SHP77 treated with DMSO at 0.1 percent for 48 hours (cell line): Measurements from ENCODE around the gene PDIA6.
"Not testable (repeated sequence)": the region's sequence is repeated elsewhere in the genome, so short reads cannot be mapped to it uniquely, and the experiment has no call there.

ENCODE experiments used
- DNase-seq: peaks from one replicate; lab custom pipeline; 2025; lab: John Stamatoyannopoulos, UW

Gene PDIA6

DNA sequence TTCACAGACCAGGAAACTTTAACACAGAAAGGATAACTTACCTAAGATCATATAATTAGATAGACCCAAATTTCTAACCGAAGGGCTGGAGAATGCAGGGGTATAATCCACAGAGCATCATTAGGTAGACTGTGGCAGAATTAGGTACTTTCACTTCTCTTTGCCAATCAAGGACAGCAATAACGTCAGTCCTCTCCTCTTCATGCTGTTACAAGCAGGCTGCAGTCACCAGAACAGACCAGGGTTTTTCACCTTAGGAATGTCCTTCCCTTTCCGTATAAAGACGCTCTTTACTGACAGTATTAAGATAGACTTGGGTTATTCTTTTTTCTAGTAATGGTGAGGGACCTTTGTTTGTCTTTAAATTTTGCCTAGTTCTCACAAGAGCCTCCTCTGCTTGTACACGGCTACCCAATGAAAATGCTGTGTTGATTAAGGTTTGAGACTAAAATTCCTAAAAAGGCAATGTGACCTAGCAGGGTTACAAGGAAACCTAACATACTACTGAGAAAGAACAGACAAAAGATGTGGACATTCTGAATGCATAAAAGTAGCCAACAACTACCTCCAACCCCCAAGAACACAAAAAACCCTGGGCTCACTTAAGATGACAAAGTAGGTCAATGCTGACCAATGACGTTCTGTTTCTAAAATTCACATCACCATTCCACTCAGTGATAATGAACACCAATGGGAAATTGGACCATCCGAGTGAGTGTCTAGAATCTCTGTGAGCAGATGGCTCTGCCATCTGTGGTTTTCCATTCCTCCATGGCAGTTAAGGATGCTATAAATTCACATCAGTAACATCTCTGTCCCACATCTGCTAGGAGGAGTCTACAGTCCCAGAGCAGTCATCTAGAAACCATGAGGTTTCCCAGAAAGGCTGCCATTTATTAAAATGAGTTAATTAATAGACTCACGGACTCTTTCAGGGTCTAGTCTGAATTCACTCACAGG lies 2.1 kb downstream of the PDIA6 start:
- DNase-seq = no peak

DNA sequence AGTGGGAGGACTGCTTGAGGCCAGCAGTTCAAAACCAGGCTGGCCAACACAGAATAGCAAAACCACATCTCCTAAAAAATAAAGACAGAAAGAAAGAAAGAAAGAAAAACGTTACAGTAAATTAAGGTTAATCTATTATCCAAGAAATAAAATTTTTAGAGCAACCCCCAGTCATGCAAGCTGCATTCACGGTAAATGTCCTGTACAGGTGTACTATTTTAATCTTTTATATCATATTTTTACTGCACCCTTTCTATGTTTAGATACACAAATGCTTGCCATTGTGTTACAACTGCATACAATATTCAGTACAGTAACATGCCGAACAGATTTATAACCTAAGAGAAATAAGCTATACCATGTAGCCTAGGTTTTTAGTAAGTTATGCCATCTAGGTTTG lies 6.0 kb downstream of the PDIA6 start:
- DNase-seq = no peak

DNA sequence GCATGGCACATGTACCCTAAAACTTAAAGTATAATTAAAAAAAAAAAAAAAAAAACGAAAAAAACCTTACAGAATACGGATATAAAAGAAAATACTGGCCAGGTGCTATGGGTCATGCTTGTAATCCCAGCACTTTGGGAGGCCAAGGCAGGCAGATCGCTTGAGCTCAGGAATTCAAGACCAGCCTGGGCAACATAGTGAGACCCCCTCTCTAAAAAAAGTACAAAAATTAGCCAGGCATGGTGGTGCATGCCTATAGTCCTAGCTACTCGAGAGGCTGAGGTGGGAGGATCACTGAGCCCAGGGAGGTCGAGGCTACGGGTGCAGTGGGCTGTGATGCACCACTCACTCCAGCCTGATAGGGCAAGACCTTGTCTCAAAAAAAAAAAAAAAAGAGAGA lies 6.6 kb downstream of the PDIA6 start:
- DNase-seq = not testable (repeated sequence)

DNA sequence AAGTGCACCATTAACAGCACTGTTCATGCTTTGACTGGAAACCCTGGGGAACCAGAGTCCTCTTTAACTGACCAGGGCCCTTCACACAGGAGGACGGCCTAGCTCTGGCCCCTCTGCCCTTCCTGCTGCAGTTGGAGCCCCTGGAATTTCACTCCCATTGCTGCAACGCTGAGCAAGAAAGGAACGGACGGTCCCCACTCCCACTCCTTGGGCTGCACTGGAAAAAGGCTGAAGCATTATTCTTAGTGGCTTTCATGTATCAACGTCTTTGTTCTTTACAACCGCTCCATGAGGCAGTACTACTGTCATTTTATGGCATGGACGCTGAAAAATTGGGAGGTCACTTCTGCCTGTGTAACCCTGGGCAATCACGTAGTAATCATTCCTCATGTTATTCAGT lies 9.9 kb downstream of the PDIA6 start:
- DNase-seq = no peak

DNA sequence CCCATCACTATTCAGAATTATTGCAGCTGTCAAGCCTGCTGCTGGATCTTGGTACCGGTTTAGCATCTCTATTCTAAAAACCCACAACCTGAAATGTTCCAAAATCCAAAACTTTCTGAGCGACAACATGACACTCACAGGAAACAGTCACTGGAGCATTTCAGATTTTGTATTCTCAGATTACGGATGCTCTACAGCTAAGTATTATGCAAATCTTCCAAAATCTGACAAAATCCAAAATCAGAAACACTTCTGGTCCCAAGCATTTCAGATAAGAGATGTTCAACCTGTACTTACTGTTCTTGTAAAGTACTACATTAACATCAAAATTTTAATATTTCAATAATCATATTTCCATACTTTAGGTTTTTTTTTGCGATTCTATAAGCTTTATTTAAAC lies 12.4 kb downstream of the PDIA6 start:
- DNase-seq = no peak

DNA sequence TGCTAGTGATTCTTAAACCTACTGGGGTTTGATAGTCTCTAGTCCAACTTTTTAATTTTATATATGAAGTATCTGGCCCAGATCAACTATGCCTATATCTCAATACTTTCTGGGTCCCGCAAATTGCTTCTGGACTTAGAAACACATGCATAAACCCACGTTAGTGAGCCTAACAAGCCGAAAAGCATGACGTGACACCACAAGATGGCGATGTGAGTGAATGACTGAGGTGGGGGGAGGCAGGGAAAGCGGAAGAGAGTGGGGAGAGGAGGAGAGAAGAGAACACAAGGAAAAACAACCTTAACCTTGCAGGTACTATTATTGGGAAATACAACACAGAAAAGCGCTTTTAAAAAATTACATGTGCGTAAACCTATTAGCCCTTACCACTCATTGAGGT lies 13.8 kb downstream of the PDIA6 start:
- DNase-seq = no peak

DNA sequence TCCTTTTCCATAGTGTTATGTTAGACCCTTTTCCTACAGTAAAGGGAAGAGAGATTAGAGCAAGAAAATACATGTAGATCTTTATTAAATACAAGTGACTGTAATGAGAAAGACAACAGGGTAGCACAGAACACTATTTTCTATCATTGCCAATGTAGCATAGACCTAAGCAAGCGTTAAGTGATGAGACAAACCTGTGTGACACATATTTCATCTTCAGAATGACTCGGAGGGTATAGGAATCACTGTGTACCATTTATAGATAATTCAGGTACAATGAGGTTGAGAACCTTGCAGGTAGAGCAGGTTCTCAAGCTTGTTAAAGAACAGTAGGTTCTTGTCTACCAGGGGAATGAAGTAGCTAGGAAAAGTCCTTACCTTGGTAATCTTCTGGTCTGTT lies 15.9 kb downstream of the PDIA6 start:
- no peak for DNase-seq

DNA sequence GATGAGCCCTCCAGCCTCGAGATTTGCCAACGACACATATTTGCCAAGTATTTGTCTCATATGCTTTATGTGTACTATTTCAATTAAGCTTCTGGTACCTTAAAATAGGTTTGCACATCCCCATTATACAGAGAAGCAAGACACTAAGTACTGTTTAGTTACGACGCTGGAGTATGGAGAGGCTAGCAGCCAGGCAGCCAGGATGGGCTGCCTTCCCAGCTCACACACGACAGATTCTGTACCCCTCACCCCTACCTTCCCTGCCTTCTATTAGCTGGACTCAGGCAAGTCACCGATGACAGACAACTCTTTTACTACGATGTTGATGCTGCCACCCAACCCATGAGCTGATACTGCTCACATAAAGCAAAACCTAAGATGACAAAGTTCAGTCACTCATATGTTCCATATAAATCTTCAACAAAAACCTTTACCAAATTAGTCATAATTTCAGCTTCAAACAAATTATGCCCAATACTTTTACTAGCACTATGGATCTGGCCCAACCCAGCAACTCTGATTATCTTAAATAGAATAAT lies 17.0 kb downstream of the PDIA6 start:
- no peak for DNase-seq

DNA sequence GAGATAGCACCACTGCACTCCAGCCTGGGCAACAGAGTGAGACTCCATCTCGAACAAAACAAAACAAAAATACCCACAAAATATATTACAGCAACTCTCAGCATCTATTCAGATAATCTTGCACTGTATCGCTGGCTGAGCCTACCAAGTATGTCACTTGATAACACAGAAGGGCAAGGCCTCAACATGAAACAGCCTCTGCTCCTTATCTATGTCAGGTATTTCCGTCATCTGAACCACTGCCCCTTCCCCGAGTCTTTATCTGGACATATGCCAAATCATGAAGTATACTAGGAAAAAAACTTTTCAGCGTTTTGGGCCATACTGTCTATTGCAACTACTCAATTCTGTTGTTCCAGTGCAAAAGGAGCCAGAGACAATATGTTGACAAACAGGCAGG lies 17.7 kb downstream of the PDIA6 start:
- DNase-seq = no peak

DNA sequence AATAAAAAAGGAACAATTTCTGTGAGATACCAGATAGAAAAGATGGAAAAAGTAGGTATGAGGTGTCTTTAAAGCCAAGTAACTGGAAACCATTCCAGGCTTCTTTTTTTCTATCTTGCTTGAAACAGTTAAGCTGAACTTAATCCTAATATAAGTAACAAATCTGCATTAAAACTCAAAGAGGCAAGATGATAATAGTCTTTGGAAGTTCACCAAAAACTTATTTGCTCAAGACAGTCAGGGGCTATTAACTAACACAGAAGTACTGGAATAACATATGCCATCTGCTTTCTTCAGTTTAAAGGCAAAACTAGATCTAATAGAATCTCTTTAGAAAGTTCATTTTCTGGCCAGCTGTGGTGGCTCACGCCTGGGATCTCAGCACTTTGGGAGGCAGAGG lies 18.8 kb downstream of the PDIA6 start:
- no peak for DNase-seq

DNA sequence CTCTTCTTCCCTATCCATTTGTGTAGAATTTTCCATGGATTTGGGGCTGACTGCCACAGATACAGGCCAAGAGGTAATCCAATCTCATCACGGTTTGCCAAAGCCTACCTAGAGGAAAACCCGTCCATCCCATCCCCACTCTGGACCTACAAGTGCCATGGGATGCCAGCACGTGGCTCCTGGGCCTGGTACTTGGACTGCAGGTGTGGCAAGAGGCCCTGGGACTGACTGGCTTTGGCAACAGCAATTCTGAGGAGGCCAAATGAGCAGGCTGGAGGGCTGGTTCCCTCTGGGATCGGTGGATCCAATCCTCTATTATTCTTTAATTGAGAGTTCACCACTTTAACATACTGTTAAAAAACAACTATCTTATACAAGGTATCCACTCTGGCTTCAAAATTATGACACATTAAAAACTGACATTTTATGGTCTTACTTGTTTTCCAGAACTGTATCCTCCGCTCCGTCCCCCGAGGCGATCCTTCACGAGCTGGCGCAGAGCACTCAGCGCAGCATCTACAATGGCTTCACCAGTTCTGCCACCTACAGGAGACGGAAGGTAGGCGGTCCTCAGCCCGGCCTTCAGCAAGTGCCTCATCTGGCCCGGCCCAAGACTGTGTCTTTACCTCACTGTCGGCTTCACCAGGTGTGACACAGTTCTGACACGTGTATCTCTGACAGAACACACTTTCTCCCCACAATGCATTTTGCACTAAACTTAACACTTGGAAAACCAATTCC lies 19.8 kb downstream of the PDIA6 start:
- DNase-seq = no peak

DNA sequence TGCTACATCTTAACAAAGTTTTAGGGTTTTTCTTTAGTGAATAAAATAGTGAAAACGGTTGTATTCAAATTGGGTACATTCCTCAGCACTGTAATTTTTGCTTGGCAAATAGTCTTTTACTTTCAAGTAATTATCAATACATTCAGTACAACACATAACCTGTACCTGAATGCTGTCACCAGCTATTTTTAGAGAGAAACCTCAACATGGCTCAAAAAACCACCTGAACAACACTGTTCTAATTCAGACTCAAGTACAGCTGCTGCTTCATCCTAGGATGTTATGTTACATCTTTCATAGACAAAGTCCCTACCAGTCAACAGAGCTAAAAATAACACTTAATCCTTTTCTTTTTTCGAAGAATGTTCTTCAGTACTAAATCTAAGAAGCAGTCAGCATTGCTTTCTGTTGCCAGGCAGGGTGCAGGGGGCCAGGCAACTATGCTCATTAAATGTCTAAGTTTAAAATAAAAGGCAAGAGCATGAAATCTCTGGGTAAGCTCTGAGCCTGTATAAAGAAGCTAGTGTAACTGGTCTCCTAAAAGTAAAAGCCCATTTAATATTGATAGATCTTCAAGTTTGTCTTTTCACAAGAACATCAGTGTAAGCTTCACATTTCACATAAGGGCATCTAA lies 20.5 kb downstream of the PDIA6 start:
- DNase-seq = no peak

DNA sequence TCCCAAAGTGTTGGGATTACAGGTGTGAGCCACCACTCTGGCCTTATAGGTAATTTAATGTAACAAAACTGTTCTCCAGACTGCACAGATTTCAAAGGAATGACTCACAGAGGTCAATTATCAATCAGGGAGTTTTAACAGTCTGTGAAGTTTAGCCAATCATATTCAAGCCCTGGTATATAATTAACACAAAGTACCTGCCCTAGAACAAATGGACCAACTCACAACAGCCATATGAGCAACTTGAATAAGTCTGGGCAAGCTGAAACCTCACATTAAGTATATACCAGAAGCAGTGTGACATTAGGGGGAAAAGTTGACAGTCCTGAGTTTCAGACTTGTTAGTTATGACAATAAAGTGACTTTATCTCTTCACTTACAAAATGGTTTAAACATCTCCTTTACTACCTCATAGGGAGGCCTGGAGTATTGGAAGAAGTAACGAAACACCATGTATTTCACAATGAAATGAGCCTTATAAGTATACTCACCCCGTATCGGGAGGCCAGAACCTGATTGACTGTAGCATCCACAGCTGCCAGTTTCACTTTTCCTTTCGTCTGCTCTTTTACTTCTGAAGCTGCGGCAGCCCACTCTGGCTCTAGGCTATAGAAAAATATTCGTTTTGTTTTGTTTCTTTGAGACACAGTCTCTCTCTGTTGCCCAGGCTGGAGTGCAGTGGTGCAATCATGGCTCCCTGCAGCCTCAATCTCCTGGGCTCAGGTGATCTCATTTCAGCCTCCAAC lies 22.2 kb downstream of the PDIA6 start:
- no peak for DNase-seq

DNA sequence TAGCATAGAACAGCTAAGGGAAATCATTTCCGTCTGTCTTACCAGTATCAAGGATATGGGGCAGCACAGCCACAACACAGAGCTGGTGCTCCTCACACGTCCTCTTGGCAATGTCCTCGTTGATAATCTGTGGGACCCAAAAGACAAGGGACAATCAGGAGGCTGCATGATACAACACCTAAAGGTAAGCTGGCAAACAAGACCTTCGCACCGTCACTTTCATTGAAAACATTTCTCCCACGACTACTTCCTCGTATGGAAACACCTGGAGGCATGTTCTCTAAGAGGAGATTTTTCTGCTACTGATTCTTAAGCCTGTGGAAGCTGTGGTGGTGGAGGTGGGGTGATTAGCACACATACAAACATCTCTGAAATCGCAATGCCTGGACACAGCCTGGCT lies 23.7 kb downstream of the PDIA6 start:
- DNase-seq = no peak

DNA sequence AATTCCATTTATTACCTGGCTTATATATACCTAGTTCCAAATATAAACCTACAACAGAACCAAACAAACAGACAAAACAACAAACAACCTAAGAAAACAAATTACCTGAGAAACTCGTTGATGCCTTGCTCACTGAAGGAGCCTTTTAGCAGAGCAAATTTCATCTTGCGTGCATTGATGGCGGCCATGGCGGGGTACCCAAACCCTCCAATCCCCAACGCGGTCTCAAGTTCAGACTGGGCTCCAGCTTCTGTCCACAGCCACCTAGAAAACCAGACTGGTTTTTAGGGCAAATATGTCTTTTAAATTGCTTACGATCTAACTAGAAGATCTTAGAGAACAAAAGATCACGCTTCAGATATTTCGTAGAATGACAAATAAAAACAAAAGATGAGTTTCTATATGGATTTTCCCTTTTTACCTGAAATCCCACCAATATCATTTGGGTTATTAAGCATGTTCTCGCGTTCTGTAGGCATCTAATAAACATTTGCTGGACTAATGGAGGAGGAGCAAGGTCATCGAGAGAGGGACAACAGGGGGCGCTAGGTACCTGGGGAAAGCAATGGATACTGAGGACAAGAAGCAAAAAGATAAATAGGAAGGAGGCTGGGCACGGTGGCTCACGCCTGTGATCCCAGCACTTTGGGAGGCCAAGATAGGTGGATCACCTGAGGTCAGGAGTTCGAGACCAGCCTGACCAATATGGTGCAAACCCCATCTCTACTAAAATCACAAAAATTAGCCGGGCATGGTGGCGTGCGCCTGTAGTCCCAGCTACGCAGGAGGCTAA lies 25.2 kb downstream of the PDIA6 start:
- DNase-seq = no peak

DNA sequence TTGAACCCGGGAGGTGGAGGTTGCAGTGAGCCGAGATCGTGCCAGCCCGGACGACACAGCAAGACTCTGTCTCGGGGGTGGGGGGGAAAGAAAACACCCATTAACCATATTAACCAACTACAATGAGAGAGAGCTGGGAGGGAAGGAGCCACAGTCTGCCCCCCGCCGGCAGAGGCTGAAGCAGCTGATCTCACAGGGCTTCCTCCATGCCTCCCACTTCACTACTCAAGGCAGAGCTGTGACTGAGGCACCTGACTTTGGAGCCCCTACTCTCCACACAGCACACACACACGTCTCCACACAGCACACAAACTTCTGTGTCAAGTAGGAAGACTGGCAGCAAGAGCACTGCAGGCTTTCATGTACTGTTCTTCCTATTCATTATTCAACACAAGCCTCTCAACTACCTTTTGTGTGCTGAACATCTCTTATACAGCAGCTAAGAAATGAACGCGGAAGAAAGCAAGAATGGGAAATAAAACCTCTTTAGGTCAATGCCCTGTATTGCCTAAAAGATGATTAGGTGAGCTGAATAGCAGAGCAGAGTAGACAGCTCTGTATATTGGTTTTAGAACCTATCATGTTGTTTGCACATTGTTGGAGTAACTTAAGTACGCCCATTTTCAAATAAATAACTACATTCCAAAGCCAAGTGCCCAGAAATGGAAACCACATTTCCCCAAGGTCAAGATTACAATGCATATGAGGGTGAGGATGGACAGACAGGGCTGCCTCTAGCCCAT lies 26.2 kb downstream of the PDIA6 start:
- DNase-seq = no peak

DNA sequence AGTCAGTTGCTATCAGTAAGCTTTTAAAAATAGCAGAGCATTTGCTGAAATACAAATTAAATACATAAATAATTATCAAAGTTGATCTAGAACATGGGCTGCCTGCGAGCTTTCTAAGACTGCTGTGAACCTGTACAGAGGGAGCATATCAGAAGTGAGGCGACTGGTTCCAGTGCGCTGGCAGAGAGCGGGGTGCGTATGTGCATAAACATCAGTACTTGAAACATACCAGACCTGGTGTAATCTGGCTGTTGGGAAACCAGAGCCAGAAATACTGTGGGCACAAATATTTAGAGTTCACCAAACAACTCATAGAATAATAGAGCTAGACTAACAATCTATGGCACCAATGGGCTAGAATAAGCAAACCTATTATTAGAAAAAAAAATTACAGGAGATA lies 27.3 kb downstream of the PDIA6 start:
- DNase-seq = no peak

DNA sequence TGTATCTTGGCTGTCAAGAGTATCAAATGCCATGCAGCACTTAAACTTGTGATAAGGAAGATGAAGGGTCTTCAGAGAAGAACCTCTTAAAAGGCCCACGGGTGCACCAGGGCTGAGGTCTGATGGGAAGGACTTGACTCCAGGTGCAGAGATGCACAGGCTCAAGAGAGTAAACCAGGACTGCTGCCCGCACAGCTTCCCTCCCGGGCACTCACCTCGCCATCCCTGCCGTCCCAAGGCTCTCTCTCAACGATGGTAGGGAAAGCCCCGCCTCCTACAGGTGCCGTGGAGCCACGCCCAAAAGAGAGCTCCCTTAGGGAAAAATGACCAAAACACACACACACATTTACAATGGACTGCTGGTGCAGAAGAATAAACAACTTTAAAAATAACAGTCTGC lies 27.9 kb downstream of the PDIA6 start:
- no peak for DNase-seq

DNA sequence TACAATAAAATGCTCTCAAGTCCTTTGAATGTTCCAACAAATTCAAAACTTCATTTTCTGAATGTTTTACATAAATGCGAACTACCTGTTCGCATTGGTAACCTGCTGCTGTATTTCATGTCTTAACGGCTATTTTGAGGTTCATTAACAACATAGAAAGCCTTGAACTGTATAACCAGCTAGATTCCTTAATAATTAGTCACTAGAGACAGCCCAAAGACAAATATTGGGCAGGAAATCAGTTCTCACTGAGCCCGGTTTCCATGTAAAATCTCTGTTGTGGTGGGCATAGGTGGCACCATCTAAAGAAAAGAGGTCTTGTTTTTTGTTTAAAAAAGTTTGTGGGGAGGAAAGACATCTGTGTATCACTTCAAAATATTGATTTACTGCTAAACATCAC lies 29.2 kb downstream of the PDIA6 start:
- no peak for DNase-seq

DNA sequence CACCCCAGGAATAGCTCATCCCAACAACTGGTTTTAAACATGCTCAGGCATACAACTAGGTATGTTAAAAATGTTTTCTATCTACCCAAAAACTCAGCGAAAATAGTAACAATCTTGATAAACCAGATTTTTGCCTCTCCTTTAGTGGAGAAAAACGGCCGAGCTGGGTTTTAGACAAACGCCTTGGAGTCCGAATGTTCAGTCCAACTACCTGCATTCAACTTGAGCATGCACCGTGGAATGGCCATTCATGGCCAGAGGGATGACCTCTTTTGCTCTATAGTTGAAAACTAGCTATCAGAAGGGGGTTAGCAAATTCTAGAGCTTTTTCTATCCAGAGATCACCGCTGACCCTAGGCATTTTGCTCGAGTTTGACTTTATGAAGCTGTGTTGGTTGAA lies 30.8 kb downstream of the PDIA6 start:
- DNase-seq = no peak
